ENCODE measurements around the gene WDR43. TPM values are rescaled to one million over a fixed set of nuclear protein-coding genes. Genes with fewer than 3 reads are reported as not detected.

The WDR43 gene
- polyA plus RNA-seq, 1 donor (not counting 4 experiments of a cell fraction or from before 2014, with no cell fraction given) = 125 TPM

GRCh38 chr2:28989973-28990372, 95.5 kb downstream of the WDR43 start:
- dilution Hi-C loops (cut with MboI; ENCODE audit: extremely low pct_ligation_motif_present, low sequenced_read_pairs) = no loop called here
- H3K9ac ChIP-seq (ENCODE audit: control insufficient read depth, extremely low read depth, insufficient read depth, low read length) = no peak overlapping the region
- H3K9me3 ChIP-seq (ENCODE audit: control insufficient read depth, low read depth, low read length) = no peaks in the 10 kb centered on the region
- H2AFZ ChIP-seq (ENCODE audit: control insufficient read depth, low read length) = no peak overlapping the region
- no peak overlapping the region for H3K27ac ChIP-seq (ENCODE audit: control insufficient read depth, insufficient read depth, low read length)
- TF ChIP-seq EZH2 (IDR thresholded peaks at IDR 0.05; ENCODE audit: low read length) (no peak), CTCF (optimal IDR thresholded peaks at IDR 0.05 in 1 of 3, IDR thresholded peaks at IDR 0.05 in 1 of 3, conservative IDR thresholded peaks at IDR 0.05 in 1 of 3; ENCODE audit: extremely low read depth in 1 of 3, insufficient read depth in 2 of 3, low read length in 3 of 3) (no peak)
- DNase-seq (ENCODE audit: low read depth, low spot score) = no peak
- FAIRE-seq = no peak
- no peaks in the 10 kb centered on the region for H3K27me3 ChIP-seq (ENCODE audit: control insufficient read depth, extremely low read depth, insufficient read depth, low read length)
- H3K79me2 ChIP-seq (ENCODE audit: control insufficient read depth, insufficient read depth, low read length) = no peaks in the 10 kb centered on the region
- no peaks in the 10 kb centered on the region for H4K20me1 ChIP-seq (ENCODE audit: control insufficient read depth, extremely low read depth, insufficient read depth, low read length)
- no peak overlapping the region for H3K4me2 ChIP-seq (ENCODE audit: control insufficient read depth, extremely low read depth, insufficient read depth, low read depth, low read length)
- H3K4me1 ChIP-seq (ENCODE audit: control insufficient read depth, extremely low read depth, insufficient read depth, low read length) = peaks cover 10% of the 10 kb centered on the region
- H3K9me1 ChIP-seq (ENCODE audit: control insufficient read depth, extremely low read depth, insufficient read depth, low read length) = no peaks in the 10 kb centered on the region
- H3K36me3 ChIP-seq (ENCODE audit: control insufficient read depth in 2 of 2, extremely low read depth in 1 of 2, insufficient read depth in 2 of 2, low read length in 2 of 2) = no peaks in the 10 kb centered on the region
- H3K4me3 ChIP-seq (ENCODE audit: control insufficient read depth in 2 of 3, extremely low read depth in 1 of 3, insufficient read depth in 2 of 3, low read depth in 1 of 3, low read length in 3 of 3) = no peak overlapping the region

GRCh38 chr2:28990445-28990844, 96.0 kb downstream of the WDR43 start:
- Histone ChIP-seq H4K20me1 (ENCODE audit: control insufficient read depth, extremely low read depth, insufficient read depth, low read length) (no peaks in the 10 kb centered on the region), H3K9me1 (ENCODE audit: control insufficient read depth, extremely low read depth, insufficient read depth, low read length) (no peaks in the 10 kb centered on the region), H3K4me1 (ENCODE audit: control insufficient read depth, extremely low read depth, insufficient read depth, low read length) (peaks cover 10% of the 10 kb centered on the region), H2AFZ (ENCODE audit: control insufficient read depth, low read length) (no peak overlapping the region), H3K27me3 (ENCODE audit: control insufficient read depth, extremely low read depth, insufficient read depth, low read length) (no peaks in the 10 kb centered on the region), H3K36me3 (ENCODE audit: control insufficient read depth in 2 of 2, extremely low read depth in 1 of 2, insufficient read depth in 2 of 2, low read length in 2 of 2) (no peaks in the 10 kb centered on the region), H3K4me2 (ENCODE audit: control insufficient read depth, extremely low read depth, insufficient read depth, low read depth, low read length) (no peak overlapping the region), H3K9ac (ENCODE audit: control insufficient read depth, extremely low read depth, insufficient read depth, low read length) (no peak overlapping the region), H3K79me2 (ENCODE audit: control insufficient read depth, insufficient read depth, low read length) (no peaks in the 10 kb centered on the region), H3K27ac (ENCODE audit: control insufficient read depth, insufficient read depth, low read length) (no peak overlapping the region), H3K4me3 (ENCODE audit: control insufficient read depth in 2 of 3, extremely low read depth in 1 of 3, insufficient read depth in 2 of 3, low read depth in 1 of 3, low read length in 3 of 3) (no peak overlapping the region), H3K9me3 (ENCODE audit: control insufficient read depth, low read depth, low read length) (no peaks in the 10 kb centered on the region)
- no peak for FAIRE-seq
- DNase-seq (ENCODE audit: low read depth, low spot score) = no peak
- TF ChIP-seq EZH2 (IDR thresholded peaks at IDR 0.05; ENCODE audit: low read length) (no peak), CTCF (optimal IDR thresholded peaks at IDR 0.05 in 1 of 3, IDR thresholded peaks at IDR 0.05 in 1 of 3, conservative IDR thresholded peaks at IDR 0.05 in 1 of 3; ENCODE audit: extremely low read depth in 1 of 3, insufficient read depth in 2 of 3, low read length in 3 of 3) (no peak)
- dilution Hi-C loops (cut with MboI; ENCODE audit: extremely low pct_ligation_motif_present, low sequenced_read_pairs) = no loop called here
